HEK293 (cell line): Measurements from ENCODE around the gene THY1.

ENCODE experiments used
- ZNF324 ChIP-seq: fragments of 450-650 bp; formaldehyde crosslinking; IDR thresholded peaks from 2 replicates; pipeline ENCODE4 v1.5.1; 2016; ENCODE audit warnings: missing biosample characterization, missing genetic modification characterization
- ZNF354C ChIP-seq: fragments of 450-650 bp; formaldehyde crosslinking; IDR thresholded peaks from 2 replicates; pipeline ENCODE4 v1.5.1; 2016; ENCODE audit warnings: missing biosample characterization, missing genetic modification characterization, low read depth, borderline replicate concordance

- TF ChIP-seq ZNF324 (no peak), ZNF354C (tag by site-specific recombination) (no peak)
Measured at GRCh38 chr11:119431523-119431922, 8.6 kb upstream of the THY1 start.
